Calu3 (cell line): Measurements from ENCODE around the gene CMIP. TPM values are rescaled to one million over a fixed set of nuclear protein-coding genes. Genes with fewer than 3 reads are reported as not detected.

Experiments used
- BruUV-seq: library from RNA; stranded (reverse); fragments of 400-500 nt; replicated peaks from 2 replicates; lab custom pipeline; 2021; lab: Mats Ljungman, UMichigan
- CTCF ChIA-PET: fragments of 300-600 bp; sonication (Branson Sonifier 250); formaldehyde crosslinking; loops from one replicate; lab custom pipeline; 2022; ENCODE audit warnings: antibody characterized with exemption; lab: Charles Lee
- DNase-seq: peaks from one replicate; pipeline ENCODE4 v3.0.0; 2022
- H3K27ac Mint-ChIP-seq: one replicate; pipeline ENCODE4 v1.8.0; 2022; ENCODE audit warnings: mixed read lengths; ENCODE audit not compliant: unreplicated experiment
- H3K27me3 Mint-ChIP-seq: one replicate; pipeline ENCODE4 v1.8.0; 2022; ENCODE audit warnings: mixed read lengths; ENCODE audit not compliant: unreplicated experiment
- H3K36me3 Mint-ChIP-seq: one replicate; pipeline ENCODE4 v1.8.0; 2022; ENCODE audit warnings: mild to moderate bottlenecking, moderate library complexity, mixed read lengths; ENCODE audit not compliant: insufficient read depth, unreplicated experiment
- H3K4me1 Mint-ChIP-seq: one replicate; pipeline ENCODE4 v1.8.0; 2022; ENCODE audit warnings: mild to moderate bottlenecking, low read depth, mixed read lengths; ENCODE audit not compliant: unreplicated experiment
- H3K4me3 Mint-ChIP-seq: one replicate; pipeline ENCODE4 v1.8.0; 2022; ENCODE audit warnings: mild to moderate bottlenecking, low read depth, moderate library complexity, mixed read lengths; ENCODE audit not compliant: unreplicated experiment
- H3K9me3 Mint-ChIP-seq: one replicate; pipeline ENCODE4 v1.8.0; 2022; ENCODE audit warnings: low read depth, mixed read lengths; ENCODE audit not compliant: unreplicated experiment
- intact Hi-C: fragments of 100-400 bp; cut with micrococcal nuclease; formaldehyde crosslinking; loops from one replicate; pipeline ENCODE4 v1.10.0; 2022; ENCODE audit not compliant: unreplicated experiment
- total RNA-seq: library from RNA; stranded (reverse); gene quantifications from 2 replicates; pipeline ENCODE4 v1.2.3, GENCODE V29; 2022
- TF ChIP-seq, protein P1 (sequence below): fragments of 200-600 bp; IDR thresholded peaks from one replicate; pipeline ENCODE4 v1.8.0; 2022; ENCODE audit warnings: antibody characterized with exemption; ENCODE audit not compliant: unreplicated experiment

The CMIP gene
- total RNA-seq, 1 experiment from 2014 or later: 82.7 TPM

- intact Hi-C loops: loop anchor here (1.0 kb wide), 2 partner anchors 74 to 331 kb away; no protein-coding TSS in a partner anchor
- no peaks in the 10 kb centered on the region for H3K9me3 Mint-ChIP-seq
- no peak for DNase-seq
These were observed 253.2 kb downstream of the CMIP start for GRCh38 chr16:81697616-81698309.

DNA sequence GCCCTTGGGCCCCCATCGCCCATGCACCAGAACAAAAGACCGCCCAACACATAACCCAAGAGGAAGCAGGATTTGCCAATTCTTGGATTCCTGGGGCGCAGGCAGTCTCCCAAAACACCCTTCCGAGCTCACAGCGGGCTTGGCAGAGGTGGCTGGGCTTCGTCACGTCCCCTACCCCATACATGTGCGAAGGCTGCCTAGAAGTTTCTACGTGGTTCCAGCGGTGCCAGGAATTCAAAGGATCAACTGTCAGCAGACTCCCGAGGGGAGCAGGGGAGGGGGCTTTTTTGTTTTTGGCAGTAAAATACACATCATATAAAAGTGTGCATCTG is 253.7 kb downstream of the CMIP start:
- H3K4me1 Mint-ChIP-seq: no peaks in the 10 kb centered on the region
- DNase-seq: no peak
- peak overlapping the region; percentile 22 for H3K27ac Mint-ChIP-seq
- TF ChIP-seq, protein P1, sequence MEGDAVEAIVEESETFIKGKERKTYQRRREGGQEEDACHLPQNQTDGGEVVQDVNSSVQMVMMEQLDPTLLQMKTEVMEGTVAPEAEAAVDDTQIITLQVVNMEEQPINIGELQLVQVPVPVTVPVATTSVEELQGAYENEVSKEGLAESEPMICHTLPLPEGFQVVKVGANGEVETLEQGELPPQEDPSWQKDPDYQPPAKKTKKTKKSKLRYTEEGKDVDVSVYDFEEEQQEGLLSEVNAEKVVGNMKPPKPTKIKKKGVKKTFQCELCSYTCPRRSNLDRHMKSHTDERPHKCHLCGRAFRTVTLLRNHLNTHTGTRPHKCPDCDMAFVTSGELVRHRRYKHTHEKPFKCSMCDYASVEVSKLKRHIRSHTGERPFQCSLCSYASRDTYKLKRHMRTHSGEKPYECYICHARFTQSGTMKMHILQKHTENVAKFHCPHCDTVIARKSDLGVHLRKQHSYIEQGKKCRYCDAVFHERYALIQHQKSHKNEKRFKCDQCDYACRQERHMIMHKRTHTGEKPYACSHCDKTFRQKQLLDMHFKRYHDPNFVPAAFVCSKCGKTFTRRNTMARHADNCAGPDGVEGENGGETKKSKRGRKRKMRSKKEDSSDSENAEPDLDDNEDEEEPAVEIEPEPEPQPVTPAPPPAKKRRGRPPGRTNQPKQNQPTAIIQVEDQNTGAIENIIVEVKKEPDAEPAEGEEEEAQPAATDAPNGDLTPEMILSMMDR: no peak
- BruUV-seq: no TSS peak
- intact Hi-C loops: no loop called here
- CTCF ChIA-PET: interaction anchor here (1.0 to 1.5 kb wide), 3 partner anchors 11 to 297 kb away, joined by 3 read pairs; no protein-coding TSS in a partner anchor
- no peaks in the 10 kb centered on the region for H3K9me3 Mint-ChIP-seq
- H3K27me3 Mint-ChIP-seq: no peaks in the 10 kb centered on the region
- no peak overlapping the region for H3K4me3 Mint-ChIP-seq
- peaks cover 37% of the 10 kb centered on the region for H3K36me3 Mint-ChIP-seq

More at GRCh38 chr16:81697616-81698309, 253.2 kb downstream of the CMIP start:
- Mint-ChIP-seq H3K27ac (no peak overlapping the region), H3K4me1 (no peaks in the 10 kb centered on the region), H3K36me3 (peaks cover 40% of the 10 kb centered on the region), H3K4me3 (no peak overlapping the region), H3K27me3 (no peaks in the 10 kb centered on the region)
- TF ChIP-seq, protein P1: no peak
- BruUV-seq: no TSS peak
- CTCF ChIA-PET: interaction anchor here (0.6 to 1.5 kb wide), 14 partner anchors 11 to 493 kb away, joined by 3 to 11 read pairs (median 4); no protein-coding TSS in a partner anchor

GRCh38 chr16:81699596-81699995 is 255.0 kb downstream of the CMIP start:
- no TSS peak for BruUV-seq
- H3K4me1 Mint-ChIP-seq: no peaks in the 10 kb centered on the region
- H3K36me3 Mint-ChIP-seq: peaks cover 43% of the 10 kb centered on the region
- CTCF ChIA-PET: no interaction called here
- no peak for DNase-seq
- H3K9me3 Mint-ChIP-seq: no peaks in the 10 kb centered on the region
- no peak overlapping the region for H3K4me3 Mint-ChIP-seq
- H3K27ac Mint-ChIP-seq: no peak overlapping the region
- no peaks in the 10 kb centered on the region for H3K27me3 Mint-ChIP-seq
- intact Hi-C loops: no loop called here
- TF ChIP-seq, protein P1: no peak

- Mint-ChIP-seq H3K4me1 (no peaks in the 10 kb centered on the region), H3K27ac (no peak overlapping the region), H3K9me3 (no peaks in the 10 kb centered on the region), H3K4me3 (no peak overlapping the region), H3K27me3 (no peaks in the 10 kb centered on the region), H3K36me3 (peaks cover 40% of the 10 kb centered on the region)
- TF ChIP-seq, protein P1: no peak
- intact Hi-C loops: no loop called here
- CTCF ChIA-PET: no interaction called here
- no peak for DNase-seq
- no TSS peak for BruUV-seq
These were observed 255.6 kb downstream of the CMIP start for GRCh38 chr16:81700071-81700779.
